ENCODE measurements around the gene NEURL2.

DNA sequence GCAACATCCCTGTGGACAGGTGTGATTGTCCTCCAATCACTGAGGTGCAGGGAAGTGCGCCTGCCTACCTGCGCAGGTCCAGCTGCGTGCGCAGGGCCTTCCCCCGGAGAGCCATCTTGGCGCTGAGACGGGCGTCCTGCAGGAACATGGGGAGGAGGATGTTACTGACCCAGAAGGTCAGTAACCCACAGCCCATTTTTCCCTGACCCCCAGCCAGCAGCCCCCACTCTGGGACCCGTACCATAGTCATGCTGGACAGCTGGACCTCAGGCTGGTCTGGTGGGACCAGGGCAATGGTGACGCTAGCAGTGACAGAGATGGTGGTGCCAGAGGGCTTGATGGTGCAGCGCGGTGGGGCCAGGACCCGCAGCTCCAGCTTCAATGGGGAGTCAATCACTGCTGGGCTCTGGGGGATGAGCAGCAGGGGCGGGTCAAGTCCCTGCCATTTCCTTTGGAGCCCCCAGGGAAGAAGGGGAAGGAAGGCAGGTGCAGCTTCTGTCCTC lies 11.2 kb upstream of the NEURL2 start:
- TF ChIP-seq ARNTL (CRISPR knock-in tag; IDR thresholded peaks at IDR 0.05; ENCODE audit: borderline replicate concordance, low read depth) (no peak), BACH2 (CRISPR knock-in tag; IDR thresholded peaks at IDR 0.05; ENCODE audit: borderline replicate concordance) (no peak), ZFP30 (CRISPR knock-in tag; IDR thresholded peaks at IDR 0.05) (no peak), ZC3H10 (CRISPR knock-in tag; IDR thresholded peaks at IDR 0.05) (no peak), RARB (CRISPR knock-in tag; IDR thresholded peaks at IDR 0.05) (no peak), PATZ1 (CRISPR knock-in tag; IDR thresholded peaks at IDR 0.05; ENCODE audit: borderline replicate concordance) (no peak), ZFP3 (CRISPR knock-in tag; IDR thresholded peaks at IDR 0.05) (no peak), TSHZ2 (CRISPR knock-in tag; IDR thresholded peaks at IDR 0.05) (no peak), CSDC2 (CRISPR knock-in tag; IDR thresholded peaks at IDR 0.05) (no peak)

Data from SK-N-SH treated with all-trans-retinoic acid at 6 μM for 48 hours (cell line).